ENCODE measurements around the gene SARDH. TPM values are rescaled to one million over a fixed set of nuclear protein-coding genes. Genes with fewer than 3 reads are reported as not detected.

Gene SARDH
- total RNA-seq, 1 experiment from 2014 or later, result 31.0 TPM

DNA sequence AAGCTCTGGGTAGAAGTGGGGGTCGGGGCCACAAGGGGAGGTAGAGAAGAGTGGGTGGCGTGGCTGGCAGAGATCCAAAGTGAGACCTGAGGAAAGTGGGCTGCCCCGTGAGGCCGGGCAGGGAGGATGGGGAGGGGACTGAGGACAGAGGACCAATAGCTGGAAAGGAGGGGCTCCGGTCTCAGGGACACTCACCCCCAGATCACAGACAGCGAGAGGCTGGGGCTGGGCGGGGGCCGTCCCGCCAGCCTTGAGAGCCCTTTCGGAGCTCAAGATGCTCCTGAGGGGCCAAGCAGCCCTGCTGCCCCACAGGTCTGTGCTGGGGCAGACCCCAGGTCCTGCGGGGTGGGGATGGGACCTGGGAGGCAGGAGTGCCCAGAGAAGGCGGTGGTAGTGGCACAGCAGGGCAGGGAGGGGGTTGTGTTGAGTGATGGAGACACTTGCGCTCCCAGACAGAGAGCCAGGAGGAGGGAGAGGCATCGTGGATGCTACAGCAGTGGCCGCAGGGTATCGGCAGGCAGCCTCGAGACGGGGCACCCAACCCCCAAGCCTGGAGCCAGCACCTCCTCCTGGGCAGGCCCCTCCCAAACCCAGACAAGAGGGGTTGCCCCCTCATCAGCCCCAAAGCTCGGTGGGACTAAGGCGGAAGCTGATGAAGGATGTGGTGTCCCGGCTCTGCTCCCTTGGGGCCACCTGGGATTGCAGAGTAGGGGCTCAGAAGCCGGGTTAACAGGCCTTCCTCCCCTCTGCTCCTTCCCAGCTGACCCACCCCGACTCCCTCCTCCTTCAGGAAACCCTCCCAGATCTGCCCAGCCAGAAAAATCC is 3.4 kb downstream of the SARDH start:
- DNase-seq (ENCODE audit: low spot score), result no peak

DNA sequence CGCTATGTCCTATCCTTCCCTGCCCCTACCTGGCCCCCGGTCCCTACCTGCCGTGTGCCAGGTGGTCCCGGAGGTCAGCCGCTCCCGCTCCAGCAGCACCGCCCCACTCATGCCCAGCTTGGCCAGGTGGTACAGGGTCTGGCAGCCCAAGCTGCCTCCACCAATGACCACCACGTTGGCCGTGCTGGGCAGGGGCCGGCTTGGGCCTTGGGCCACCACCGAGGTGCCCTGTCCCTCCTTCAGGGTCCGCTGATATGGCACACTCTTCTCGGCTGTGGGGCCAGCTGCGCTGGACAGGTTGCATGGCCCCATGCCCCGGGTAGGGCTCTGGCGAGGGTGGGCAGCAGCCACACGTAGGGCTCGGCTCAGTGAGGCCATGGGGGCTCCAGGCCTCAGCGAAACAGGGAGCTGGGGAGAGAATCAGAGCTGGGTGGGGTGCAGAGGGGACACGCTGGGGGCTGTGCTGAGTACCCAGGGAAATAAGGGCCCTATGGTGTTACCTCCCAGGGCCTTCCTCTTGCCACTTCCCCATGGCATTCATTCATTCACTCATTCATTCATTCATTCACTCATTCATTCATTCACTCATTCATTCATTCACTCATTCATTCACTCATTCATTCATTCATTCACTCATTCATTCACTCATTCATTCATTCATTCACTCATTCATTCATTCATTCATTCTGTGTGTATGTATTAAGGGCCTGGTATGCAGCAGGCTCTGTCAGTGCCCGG is 4.2 kb downstream of the SARDH start:
- no peak for DNase-seq (ENCODE audit: low spot score)

DNA sequence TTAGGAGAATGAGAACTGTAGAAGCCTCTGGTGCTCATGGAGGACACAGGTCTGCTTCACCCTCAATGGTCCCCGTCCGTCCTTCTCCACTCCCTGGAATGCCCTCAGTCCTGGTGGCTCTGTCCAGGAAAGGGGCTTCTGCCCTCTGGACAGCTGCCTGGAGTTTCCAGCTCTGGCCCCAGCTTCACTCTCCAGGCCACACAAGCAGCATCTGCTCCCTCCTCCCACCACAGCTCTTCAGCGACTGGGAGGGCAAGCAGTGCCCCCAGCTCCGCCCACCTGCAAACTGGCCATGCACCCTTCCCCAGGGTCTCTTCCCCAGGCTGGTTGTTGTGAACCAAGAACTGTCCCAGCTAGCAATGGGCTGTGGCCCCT is 4.7 kb downstream of the SARDH start:
- no peak for DNase-seq (ENCODE audit: low spot score)

DNA sequence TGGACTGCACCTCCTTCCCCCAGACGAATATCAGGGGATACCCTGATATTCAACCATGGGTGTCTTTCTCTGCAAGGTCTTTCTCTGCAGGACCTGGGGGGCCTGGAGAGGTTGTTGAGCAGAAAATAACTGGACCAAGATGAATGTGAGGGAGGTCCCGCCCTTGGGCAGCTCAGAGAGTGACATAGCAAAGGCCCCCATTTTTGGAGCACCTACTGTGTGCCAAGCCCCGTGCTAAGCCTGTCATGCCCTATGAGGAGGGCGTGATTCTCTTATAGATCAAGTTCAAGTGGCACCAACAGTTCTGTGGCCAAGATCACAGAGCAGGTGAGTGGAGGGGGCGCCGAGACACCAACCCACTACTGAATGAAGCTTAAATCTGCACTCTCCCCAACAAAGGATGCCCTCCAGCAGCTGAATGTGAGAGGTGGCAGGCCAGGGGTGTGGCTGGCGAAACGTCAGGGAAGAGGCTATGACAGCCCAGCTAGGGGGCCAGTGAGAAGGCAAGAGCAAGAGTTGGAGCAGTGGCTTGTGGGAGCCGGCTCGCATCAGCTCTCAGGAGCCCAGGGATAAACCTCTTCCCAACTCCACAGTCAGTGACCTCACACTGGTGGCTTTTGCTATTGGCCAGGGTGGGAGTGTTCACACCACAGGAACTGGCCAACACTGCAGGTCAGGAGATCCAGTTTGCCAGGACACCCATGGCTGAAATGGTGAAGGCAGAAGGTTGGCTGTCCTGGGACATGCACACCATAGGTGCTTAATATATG is 5.3 kb downstream of the SARDH start:
- DNase-seq (ENCODE audit: low spot score), result no peak

DNA sequence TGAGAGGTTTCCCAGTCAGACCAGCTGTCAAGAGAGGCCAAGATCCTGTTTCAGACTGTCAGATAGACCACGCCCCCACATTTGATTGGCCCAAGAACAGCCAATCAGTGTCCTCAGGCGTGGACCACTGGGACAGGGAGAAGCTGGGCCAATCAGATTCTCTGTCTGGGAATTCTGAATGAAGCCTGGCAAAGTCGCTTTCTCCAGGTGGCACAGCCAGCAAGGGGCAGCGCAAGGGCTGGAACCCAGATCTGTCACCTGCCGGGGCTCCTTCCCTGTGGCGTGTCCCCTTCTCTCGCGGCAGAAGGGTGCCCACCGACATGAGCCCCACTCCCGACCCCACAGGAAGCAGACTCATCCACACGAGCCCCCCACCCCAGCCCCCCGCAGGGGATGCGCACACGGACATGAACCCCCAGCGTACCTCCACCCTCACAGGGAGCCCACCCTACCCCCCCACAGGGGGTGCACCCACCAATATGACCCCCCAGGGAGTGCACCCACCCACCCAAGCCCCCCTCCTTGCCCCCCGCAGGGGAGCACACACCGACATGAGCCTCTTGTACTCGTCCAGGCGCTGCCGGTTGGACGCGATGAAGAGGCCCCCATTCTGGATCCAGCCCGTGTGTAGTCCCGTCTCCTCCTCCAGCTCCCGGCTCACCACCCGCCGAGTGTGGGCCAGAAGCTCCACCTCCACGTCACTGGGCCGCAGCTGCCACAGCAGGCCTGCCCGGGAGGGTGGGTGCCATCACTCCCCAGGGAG is 6.1 kb downstream of the SARDH start:
- DNase-seq (ENCODE audit: low spot score), result peak; percentile 86

- DNase-seq (ENCODE audit: low spot score), result no peak
Measured at GRCh38 chr9:133730994-133731715, 7.0 kb downstream of the SARDH start.

DNA sequence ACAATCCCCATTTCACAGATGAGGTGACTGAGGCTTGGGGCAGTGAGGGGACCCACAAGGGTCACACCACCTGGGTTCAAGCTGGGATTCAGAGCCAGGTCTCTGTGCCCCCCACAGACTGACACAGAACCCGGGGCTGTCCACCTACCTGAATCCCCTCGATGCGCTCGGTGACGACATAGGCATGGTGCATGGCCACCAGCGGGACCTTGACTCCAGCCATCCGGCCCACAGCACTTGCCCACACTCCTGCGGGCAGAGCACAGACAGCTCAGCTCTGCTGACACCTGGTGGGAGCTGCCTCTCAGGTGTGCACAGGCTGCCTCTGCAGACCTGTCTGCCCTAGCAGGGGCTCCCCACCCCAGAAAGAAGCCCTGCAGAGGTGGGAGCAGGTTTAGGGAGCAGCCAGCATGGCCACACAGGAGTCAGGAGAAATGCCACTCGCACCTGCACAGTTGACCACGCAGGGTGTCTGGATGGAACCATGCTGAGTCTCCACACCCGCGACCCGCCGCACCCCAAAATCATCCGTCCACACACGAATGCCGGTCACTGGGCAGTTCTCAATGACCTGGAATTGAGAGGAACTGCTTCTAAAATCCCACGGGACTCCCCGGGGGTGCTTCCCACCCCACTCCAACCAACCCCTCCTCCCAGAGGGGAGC is 8.4 kb downstream of the SARDH start:
- no peak for DNase-seq (ENCODE audit: low spot score)

- no peak for DNase-seq (ENCODE audit: low spot score)
Measured at GRCh38 chr9:133728856-133729616, 9.1 kb downstream of the SARDH start.

- DNase-seq (ENCODE audit: low spot score), result no peak
Measured at GRCh38 chr9:133727876-133728441, 10.2 kb downstream of the SARDH start.

DNA sequence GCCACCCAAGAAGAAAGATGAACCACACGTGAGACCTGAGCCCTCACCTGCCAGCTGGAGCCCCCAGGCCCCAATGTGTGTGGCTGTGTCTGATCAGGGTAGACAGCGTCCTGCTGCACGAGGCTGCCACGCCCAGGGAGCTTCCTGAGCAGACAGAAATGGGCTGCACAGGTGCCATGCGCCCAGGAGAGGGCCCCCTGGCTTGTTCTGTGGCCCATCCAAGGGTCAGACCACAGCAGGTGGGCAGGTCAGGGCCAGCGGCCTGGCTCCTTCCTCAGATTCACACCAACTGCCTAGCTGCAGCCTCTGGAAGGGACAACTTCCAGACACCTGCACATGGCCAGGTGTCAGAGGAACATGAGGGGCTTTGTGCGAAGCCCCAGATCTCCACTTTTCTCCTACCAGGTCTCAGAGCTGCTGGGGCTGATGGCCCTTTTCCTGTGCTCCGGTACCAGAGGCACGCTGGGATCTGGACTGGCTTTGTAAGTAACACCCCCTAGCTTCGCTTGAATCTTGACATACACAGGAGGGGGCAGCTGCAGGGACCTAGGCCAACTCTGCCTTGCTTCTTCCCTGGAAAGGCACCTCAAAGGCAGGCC is 10.8 kb downstream of the SARDH start:
- DNase-seq (ENCODE audit: low spot score), result no peak

DNA sequence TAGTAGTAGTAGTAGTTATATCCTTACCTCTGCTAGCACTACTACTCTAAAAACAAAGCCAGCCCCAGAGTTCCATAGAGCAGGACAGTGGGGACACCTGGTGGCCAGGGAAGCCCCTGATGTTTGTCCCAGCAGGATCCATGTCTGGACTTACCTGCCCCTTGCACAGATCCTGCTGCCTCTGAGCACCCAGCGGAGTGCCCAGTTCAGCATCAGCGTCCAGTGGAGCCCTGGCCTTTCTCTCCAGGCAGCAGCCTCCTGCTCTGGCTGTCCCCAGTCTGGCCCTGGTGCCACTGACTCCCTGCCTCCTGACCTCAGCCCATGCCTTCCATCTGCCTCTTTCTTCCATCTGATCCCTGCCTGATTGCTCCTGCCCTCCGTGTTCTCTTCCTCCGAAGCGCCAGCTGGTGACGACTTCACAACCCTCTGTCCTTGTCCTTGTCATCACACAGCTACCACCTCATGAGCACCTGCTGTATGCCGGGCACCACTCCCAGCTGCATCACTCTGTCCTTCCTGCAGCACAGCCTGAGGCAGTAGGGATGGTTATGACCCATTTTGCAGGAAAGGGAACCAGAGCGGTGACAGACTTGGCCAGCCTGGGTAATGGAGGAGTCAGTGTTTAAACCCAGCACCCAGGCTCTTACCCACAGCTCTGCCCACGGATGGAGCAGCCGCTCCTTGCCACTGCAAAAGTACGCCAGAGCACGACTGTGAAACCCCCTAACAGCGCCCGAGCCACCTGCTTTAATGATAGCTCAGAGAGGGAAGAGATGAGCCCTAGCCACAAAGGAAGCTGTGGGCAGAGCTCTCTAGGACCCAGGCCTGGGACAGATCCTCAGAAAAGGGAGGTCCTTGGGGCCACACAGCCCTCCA is 11.5 kb downstream of the SARDH start:
- DNase-seq (ENCODE audit: low spot score), result peak; percentile 78

GRCh38 chr9:133725886-133726285 is 12.3 kb downstream of the SARDH start:
- no peak for DNase-seq (ENCODE audit: low spot score)

GRCh38 chr9:133718563-133719315 is 19.4 kb downstream of the SARDH start:
- no peak for DNase-seq (ENCODE audit: low spot score)

- DNase-seq (ENCODE audit: low spot score), result no peak
Measured at GRCh38 chr9:133717113-133718031, 20.8 kb downstream of the SARDH start.

DNA sequence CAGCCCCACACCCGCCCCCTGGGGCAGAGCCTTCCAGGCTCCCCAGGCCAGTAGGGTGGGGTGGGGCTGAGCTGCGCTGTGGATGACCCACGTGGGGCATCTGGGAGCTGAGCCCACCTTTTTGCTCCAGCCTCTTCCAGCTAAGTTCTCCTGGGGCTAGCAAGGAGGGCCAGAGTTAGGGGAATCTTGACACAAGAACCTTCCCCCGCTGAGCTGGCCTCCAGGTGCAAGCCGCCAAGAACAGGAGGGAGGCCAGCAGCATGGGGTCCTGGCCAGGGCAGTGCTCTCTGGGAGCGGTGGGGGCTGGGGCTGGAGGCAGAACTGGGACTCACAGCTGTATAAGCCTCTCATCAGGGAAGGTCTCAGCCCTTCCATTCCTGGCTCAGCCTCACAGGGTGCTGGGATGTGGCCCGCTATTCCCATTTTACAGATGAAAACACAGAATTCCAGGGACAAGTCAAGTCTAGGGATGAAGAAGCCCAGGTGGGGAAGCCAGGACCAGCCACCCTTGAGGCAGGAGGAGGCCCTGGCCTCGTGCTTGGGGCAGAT is 21.5 kb downstream of the SARDH start:
- DNase-seq (ENCODE audit: low spot score), result peak; percentile 54

Data from A172 (cell line).